AG04449 (cell line): Measurements from ENCODE around the gene CCDC186.

Experiments used
- CTCF ChIA-PET: fragments of 350-600 bp; formaldehyde crosslinking; extraction: SDS; loops from one replicate; lab custom pipeline; 2021; ENCODE audit warnings: antibody characterized with exemption; lab: Yijun Ruan, JAX
- POLR2A ChIA-PET: fragments of 400-600, 350-600 bp; formaldehyde crosslinking; extraction: SDS; loops from one replicate; lab custom pipeline; 2020; ENCODE audit warnings: antibody characterized with exemption, inconsistent platforms; lab: Yijun Ruan, JAX
- DNase-seq: peaks from one replicate; pipeline ENCODE4 v3.0.0-alpha.2; 2010; ENCODE audit warnings: low read depth, low spot score
- H3K4me3 ChIP-seq: 2 replicates; pipeline ENCODE4 v1.5.1; 2011; ENCODE audit warnings: low read depth, mild to moderate bottlenecking, control low read depth, low read length
- TF ChIP-seq, protein P1 (sequence below): IDR thresholded peaks from one replicate; pipeline ENCODE4 v1.5.1; 2011; ENCODE audit warnings: mild to moderate bottlenecking, moderate library complexity, low read length, control low read depth, inconsistent platforms; ENCODE audit not compliant: insufficient read depth; ENCODE audit errors: missing control alignments

The CCDC186 gene

DNA sequence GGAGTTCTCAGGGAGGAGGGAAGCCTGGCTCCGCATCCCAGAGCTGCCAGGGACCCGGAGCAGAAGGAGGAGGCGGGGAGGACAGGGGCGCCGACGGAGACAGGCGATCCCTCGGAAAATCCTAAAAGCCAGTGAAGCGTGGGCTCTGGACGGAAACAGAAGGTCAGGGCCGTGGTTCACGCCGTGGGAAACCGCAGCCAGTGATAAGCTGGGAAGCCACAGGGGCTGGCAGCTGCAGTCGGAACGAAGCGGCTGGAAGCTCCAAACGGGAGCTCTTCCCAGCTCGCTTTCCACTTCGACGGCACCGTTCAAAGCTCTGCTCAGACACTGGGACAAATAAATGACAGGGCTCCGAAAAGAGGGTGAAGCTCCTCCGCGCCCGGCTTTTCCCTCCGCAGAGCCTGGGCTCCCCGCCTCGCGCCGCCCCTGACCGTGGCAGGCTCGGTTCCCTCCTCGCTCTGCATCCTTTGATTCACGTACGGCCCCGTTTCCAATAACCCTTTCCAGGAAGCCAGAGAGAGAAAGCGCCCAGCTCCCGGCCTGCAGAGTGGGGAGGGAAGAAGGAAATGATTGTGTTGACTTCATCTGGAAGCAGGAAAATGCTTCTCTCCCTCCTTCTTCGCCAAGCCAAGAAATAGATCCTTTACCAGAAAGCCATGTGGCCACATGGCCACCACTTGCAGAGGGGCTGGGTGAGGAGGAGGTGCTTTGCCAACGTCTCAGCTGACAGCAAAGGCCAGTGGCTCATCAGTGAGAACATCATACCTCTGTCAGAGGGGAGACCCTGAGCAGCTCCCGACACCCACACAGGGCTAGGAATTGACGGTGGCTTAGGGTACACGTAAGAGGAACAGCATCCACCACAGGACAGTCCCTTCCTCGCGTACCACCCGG is 72.9 kb downstream of the CCDC186 start:
- TF ChIP-seq, protein P1, sequence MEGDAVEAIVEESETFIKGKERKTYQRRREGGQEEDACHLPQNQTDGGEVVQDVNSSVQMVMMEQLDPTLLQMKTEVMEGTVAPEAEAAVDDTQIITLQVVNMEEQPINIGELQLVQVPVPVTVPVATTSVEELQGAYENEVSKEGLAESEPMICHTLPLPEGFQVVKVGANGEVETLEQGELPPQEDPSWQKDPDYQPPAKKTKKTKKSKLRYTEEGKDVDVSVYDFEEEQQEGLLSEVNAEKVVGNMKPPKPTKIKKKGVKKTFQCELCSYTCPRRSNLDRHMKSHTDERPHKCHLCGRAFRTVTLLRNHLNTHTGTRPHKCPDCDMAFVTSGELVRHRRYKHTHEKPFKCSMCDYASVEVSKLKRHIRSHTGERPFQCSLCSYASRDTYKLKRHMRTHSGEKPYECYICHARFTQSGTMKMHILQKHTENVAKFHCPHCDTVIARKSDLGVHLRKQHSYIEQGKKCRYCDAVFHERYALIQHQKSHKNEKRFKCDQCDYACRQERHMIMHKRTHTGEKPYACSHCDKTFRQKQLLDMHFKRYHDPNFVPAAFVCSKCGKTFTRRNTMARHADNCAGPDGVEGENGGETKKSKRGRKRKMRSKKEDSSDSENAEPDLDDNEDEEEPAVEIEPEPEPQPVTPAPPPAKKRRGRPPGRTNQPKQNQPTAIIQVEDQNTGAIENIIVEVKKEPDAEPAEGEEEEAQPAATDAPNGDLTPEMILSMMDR: no peak
- peak overlapping the region; percentile 54 for H3K4me3 ChIP-seq
- ChIA-PET POLR2A (no interaction called here), CTCF (interaction anchor here (0.6 to 14.5 kb wide), 13 partner anchors 9 to 1029 kb away, joined by 3 to 335 read pairs (median 3); no protein-coding TSS in a partner anchor)
- DNase-seq: no peak

GRCh38 chr10:114096864-114097263 is 77.1 kb downstream of the CCDC186 start:
- POLR2A ChIA-PET: no interaction called here
- no peak for DNase-seq
- H3K4me3 ChIP-seq: no peak overlapping the region
- TF ChIP-seq, protein P1: no peak
- CTCF ChIA-PET: interaction anchor here (0.8 to 2.6 kb wide), 3 partner anchors 10 to 391 kb away, joined by 3 to 9 read pairs (median 5); no protein-coding TSS in a partner anchor

DNA sequence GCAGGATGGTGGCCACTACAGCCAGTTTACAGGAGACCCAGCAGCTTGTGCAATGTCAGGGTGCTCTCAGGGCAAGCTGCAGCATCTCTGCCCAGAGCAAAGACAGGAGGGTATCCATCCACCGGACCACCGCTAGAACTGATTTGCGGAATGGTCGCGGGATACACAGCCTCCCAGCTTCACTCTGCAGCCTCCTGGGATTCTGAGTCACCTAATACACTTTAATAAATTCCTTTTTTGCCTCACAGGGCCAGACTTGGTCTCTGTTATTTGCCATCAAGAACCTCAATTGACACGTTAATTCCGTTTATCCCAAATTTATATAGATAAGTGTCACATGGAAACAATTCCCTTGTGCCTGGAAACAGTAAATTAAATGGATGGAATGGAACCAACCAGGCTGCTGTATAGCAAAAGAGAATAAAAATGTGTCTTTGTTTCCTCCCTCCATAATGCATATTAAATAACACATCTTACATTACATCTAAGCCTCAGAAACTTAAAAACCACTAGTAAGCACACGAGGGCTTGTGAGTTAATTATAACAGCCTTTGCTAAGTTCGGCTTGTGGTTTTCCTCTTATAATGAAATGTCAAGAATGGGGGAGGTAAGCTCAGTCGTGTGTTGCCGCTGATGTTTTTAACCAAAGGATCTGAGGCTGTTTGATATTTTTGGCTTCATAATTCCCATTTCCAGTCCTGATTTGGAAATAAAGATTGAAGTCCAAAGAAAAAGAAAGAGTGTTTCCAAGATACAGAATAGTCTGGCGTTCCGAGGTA is 78.3 kb downstream of the CCDC186 start:
- TF ChIP-seq, protein P1: no peak
- H3K4me3 ChIP-seq: no peak overlapping the region
- no peak for DNase-seq
- ChIA-PET POLR2A (no interaction called here), CTCF (interaction anchor here (0.8 to 2.6 kb wide), 3 partner anchors 9 to 390 kb away, joined by 3 to 9 read pairs (median 5); no protein-coding TSS in a partner anchor)

- TF ChIP-seq, protein P1: no peak
- CTCF ChIA-PET: interaction anchor here (2.6 kb wide), 1 partner anchor 296 kb away, joined by 9 read pairs; no protein-coding TSS in a partner anchor
- POLR2A ChIA-PET: no interaction called here
- H3K4me3 ChIP-seq: no peak overlapping the region
- DNase-seq: no peak
Observed at GRCh38 chr10:114094795-114095194, 79.2 kb downstream of the CCDC186 start.

DNA sequence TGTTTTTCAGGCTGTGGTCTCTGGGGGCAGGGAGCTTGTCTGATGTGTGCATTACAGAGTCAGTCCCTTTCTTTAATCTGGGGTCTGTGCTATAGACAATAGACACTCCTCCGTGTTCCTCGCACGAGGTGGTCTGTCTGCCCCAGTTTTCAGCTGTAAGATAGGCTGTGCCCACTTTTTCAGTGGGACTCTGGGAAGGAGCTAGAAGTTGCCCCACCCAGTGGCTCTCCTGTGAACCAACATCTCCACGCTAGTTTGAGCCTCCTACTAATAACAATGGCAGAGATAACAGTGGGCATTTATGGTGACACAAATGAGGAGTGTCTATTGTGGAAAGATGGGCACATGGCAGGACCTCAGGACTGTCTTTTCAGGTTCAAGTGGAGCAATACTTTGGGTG is 86.3 kb downstream of the CCDC186 start:
- POLR2A ChIA-PET: no interaction called here

More for the DNA sequence above, 86.3 kb downstream of the CCDC186 start:
- TF ChIP-seq, protein P1: no peak
- CTCF ChIA-PET: no interaction called here
- no peak for DNase-seq
- no peak overlapping the region for H3K4me3 ChIP-seq
